OCI-LY7 (cell line): ENCODE results near the gene WDR91. TPM values are rescaled to one million over a fixed set of nuclear protein-coding genes. Genes with fewer than 3 reads are reported as not detected.

Experiments used
- BruUV-seq: library from RNA; stranded (reverse); fragments of 400-500 nt; replicated peaks from 2 replicates; lab custom pipeline; 2021; lab: Mats Ljungman, UMichigan
- CTCF ChIA-PET: fragments of 300-600 bp; sonication (Branson Sonifier 250); formaldehyde crosslinking; loops from one replicate; lab custom pipeline; 2022; ENCODE audit warnings: antibody characterized with exemption; ENCODE audit not compliant: unreplicated experiment; lab: Charles Lee
- POLR2A ChIA-PET: fragments of 300-600 bp; sonication (Branson Sonifier 250); formaldehyde crosslinking; loops from one replicate; lab custom pipeline; 2022; ENCODE audit warnings: antibody characterized with exemption; lab: Charles Lee
- DNase-seq: peaks from one replicate; pipeline ENCODE4 v3.0.0-alpha.2; 2015; ENCODE audit warnings: low spot score
- H2AFZ ChIP-seq: fragments of 200-600 bp; sonication (generic), shearing (Covaris generic); 2 replicates; pipeline ENCODE4 v1.6.1; 2014; ENCODE audit warnings: mild to moderate bottlenecking, antibody characterized with exemption, low read length, moderate library complexity
- H3K27ac ChIP-seq: fragments of 200-600 bp; sonication (generic); 2 replicates; pipeline ENCODE4 v1.5.1; 2014; ENCODE audit warnings: mixed run types, low read depth, mild to moderate bottlenecking, moderate library complexity, low read length, inconsistent platforms; ENCODE audit not compliant: poor library complexity, severe bottlenecking
- H3K36me3 ChIP-seq: fragments of 200-600 bp; sonication (generic); 2 replicates; pipeline ENCODE4 v1.6.1; 2014; ENCODE audit warnings: mild to moderate bottlenecking, antibody characterized with exemption, low read length, moderate library complexity, mixed read lengths; ENCODE audit not compliant: insufficient read depth
- H3K4me1 ChIP-seq: fragments of 200-600 bp; sonication (generic); 2 replicates; pipeline ENCODE4 v1.5.1; 2014; ENCODE audit warnings: mild to moderate bottlenecking, low read length; ENCODE audit not compliant: insufficient read depth, poor library complexity, severe bottlenecking
- H3K4me2 ChIP-seq: fragments of 200-600 bp; sonication (generic); 2 replicates; pipeline ENCODE4 v1.6.1; 2014; ENCODE audit warnings: mild to moderate bottlenecking, low read length
- H3K4me3 ChIP-seq: fragments of 200-600 bp; sonication (generic); 2 replicates; pipeline ENCODE4 v1.5.1; 2014; ENCODE audit warnings: mild to moderate bottlenecking, low read depth, low read length; ENCODE audit not compliant: poor library complexity, severe bottlenecking
- H3K79me2 ChIP-seq: fragments of 200-600 bp; sonication (generic); 2 replicates; pipeline ENCODE4 v1.6.1; 2016; ENCODE audit warnings: low read depth, mild to moderate bottlenecking, low read length, moderate library complexity, mixed read lengths; ENCODE audit not compliant: insufficient read depth
- H3K9me2 ChIP-seq: fragments of 200-600 bp; sonication (generic); 2 replicates; pipeline ENCODE4 v1.6.1; 2016; ENCODE audit warnings: mild to moderate bottlenecking, low read length, mixed read lengths; ENCODE audit not compliant: insufficient read depth
- H3K9me3 ChIP-seq: fragments of 200-600 bp; sonication (generic); 2 replicates; pipeline ENCODE4 v1.6.1; 2014; ENCODE audit warnings: mild to moderate bottlenecking, mixed run types, low read length, mixed read lengths
- H4K20me1 ChIP-seq: fragments of 200-600 bp; sonication (generic); 2 replicates; pipeline ENCODE4 v1.6.1; 2014; ENCODE audit warnings: mild to moderate bottlenecking, antibody characterized with exemption, low read length, moderate library complexity, mixed read lengths; ENCODE audit not compliant: insufficient read depth
- CTCF ChIP-seq: fragments of 200-600 bp; sonication (generic); conservative IDR thresholded peaks from 2 replicates; pipeline ENCODE4 v1.5.1; 2014; ENCODE audit warnings: mild to moderate bottlenecking, antibody characterized with exemption, low read length, moderate library complexity, mixed read lengths
- EZH2phosphoT487 ChIP-seq: fragments of 200-600 bp; sonication (generic); IDR thresholded peaks from 2 replicates; pipeline ENCODE4 v1.6.1; 2018; ENCODE audit warnings: low read depth, borderline replicate concordance, mild to moderate bottlenecking, mixed run types, antibody characterized with exemption, low read length, moderate library complexity, mixed read lengths
- intact Hi-C: fragments of 100-400 bp; cut with micrococcal nuclease; formaldehyde crosslinking; loops from one replicate; pipeline ENCODE4 v1.10.0; 2022; ENCODE audit not compliant: unreplicated experiment
- total RNA-seq, 2 experiments: library from RNA; depleted of rRNA in 1 of 2; stranded (reverse); fragments of >200 nt in 1 of 2; shearing (Covaris generic) in 1 of 2; gene quantifications; 2 replicates each; pipeline ENCODE4 v1.2.3, GENCODE V29; 2014 to 2022

WDR91 gene
- total RNA-seq, 2 experiments from 2014 or later: 13.6 to 17.1 TPM

- H3K4me3 ChIP-seq: no peak overlapping the region
- H3K36me3 ChIP-seq: no peaks in the 10 kb centered on the region
- H3K4me1 ChIP-seq: no peaks in the 10 kb centered on the region
- ChIA-PET POLR2A (interaction anchor here (0.7 to 1.2 kb wide), 2 partner anchors 11 to 56 kb away, joined by 3 read pairs; no protein-coding TSS in a partner anchor), CTCF (no interaction called here)
- no peaks in the 10 kb centered on the region for H4K20me1 ChIP-seq
- H3K9me2 ChIP-seq: no peaks in the 10 kb centered on the region; the same call in 1 of the 2 replicates
- no peaks in the 10 kb centered on the region for H3K79me2 ChIP-seq
- TF ChIP-seq EZH2phosphoT487: no peak
- peak; percentile 72 for TF ChIP-seq CTCF
- intact Hi-C loops: no loop called here
- no peaks in the 10 kb centered on the region for H3K9me3 ChIP-seq
- no TSS peak for BruUV-seq
- peak; percentile 26 for DNase-seq
- H3K27ac ChIP-seq: no peak overlapping the region
- no peak overlapping the region for H2AFZ ChIP-seq
- no peak overlapping the region for H3K4me2 ChIP-seq
These were observed 21.4 kb upstream of the WDR91 start for GRCh38 chr7:135232720-135233119.

- H3K36me3 ChIP-seq: no peaks in the 10 kb centered on the region
- no peak overlapping the region for H3K27ac ChIP-seq
- H3K9me2 ChIP-seq: no peaks in the 10 kb centered on the region; the same call in 1 of the 2 replicates
- no peaks in the 10 kb centered on the region for H3K4me1 ChIP-seq
- intact Hi-C loops: no loop called here
- ChIA-PET POLR2A (interaction anchor here (0.6 to 1.2 kb wide), 3 partner anchors 11 to 1828 kb away, joined by 3 to 5 read pairs (median 3); no protein-coding TSS in a partner anchor), CTCF (no interaction called here)
- no peak for DNase-seq
- H3K9me3 ChIP-seq: no peaks in the 10 kb centered on the region
- no TSS peak for BruUV-seq
- H3K4me2 ChIP-seq: no peak overlapping the region
- no peaks in the 10 kb centered on the region for H3K79me2 ChIP-seq
- no peaks in the 10 kb centered on the region for H4K20me1 ChIP-seq
- TF ChIP-seq EZH2phosphoT487: no peak
- TF ChIP-seq CTCF: no peak
- no peak overlapping the region for H2AFZ ChIP-seq
- no peak overlapping the region for H3K4me3 ChIP-seq
These were observed 20.8 kb upstream of the WDR91 start for GRCh38 chr7:135232087-135232486.

GRCh38 chr7:135231686-135232085, 20.4 kb upstream of the WDR91 start:
- H2AFZ ChIP-seq: no peak overlapping the region
- no TSS peak for BruUV-seq
- intact Hi-C loops: no loop called here
- H3K9me3 ChIP-seq: no peaks in the 10 kb centered on the region
- H4K20me1 ChIP-seq: no peaks in the 10 kb centered on the region
- ChIA-PET POLR2A (interaction anchor here (0.6 to 1.2 kb wide), 3 partner anchors 10 to 1828 kb away, joined by 3 to 5 read pairs (median 3); no protein-coding TSS in a partner anchor), CTCF (no interaction called here)
- no peaks in the 10 kb centered on the region for H3K79me2 ChIP-seq
- H3K27ac ChIP-seq: no peak overlapping the region
- no peaks in the 10 kb centered on the region; the same call in 1 of the 2 replicates for H3K9me2 ChIP-seq
- no peak overlapping the region for H3K4me2 ChIP-seq
- no peak for TF ChIP-seq CTCF
- TF ChIP-seq EZH2phosphoT487: no peak
- no peaks in the 10 kb centered on the region for H3K36me3 ChIP-seq
- no peak overlapping the region for H3K4me3 ChIP-seq
- H3K4me1 ChIP-seq: no peaks in the 10 kb centered on the region
- DNase-seq: no peak
